Endometrial microvascular endothelial cells (primary cell): ENCODE data around the gene KRT8. TPM values are rescaled to one million over a fixed set of nuclear protein-coding genes. Genes with fewer than 3 reads are reported as not detected.

ENCODE experiments used
- in situ Hi-C: cut with HindIII; loops from 2 replicates; pipeline ENCODE4 v1.10.0; 2017; ENCODE audit warnings: low sequenced_read_pairs, low pct_unique_long_range_greater_than_20kb; ENCODE audit errors: inconsistent ontology term
- total RNA-seq: library from RNA; depleted of rRNA; stranded (reverse); fragments of >200 nt; gene quantifications from one replicate; pipeline ENCODE4 v1.2.3, GENCODE V29; 2015; ENCODE audit errors: inconsistent ontology term

Gene KRT8
- total RNA-seq, 1 donor from 2014 or later = 21.4 TPM

DNA sequence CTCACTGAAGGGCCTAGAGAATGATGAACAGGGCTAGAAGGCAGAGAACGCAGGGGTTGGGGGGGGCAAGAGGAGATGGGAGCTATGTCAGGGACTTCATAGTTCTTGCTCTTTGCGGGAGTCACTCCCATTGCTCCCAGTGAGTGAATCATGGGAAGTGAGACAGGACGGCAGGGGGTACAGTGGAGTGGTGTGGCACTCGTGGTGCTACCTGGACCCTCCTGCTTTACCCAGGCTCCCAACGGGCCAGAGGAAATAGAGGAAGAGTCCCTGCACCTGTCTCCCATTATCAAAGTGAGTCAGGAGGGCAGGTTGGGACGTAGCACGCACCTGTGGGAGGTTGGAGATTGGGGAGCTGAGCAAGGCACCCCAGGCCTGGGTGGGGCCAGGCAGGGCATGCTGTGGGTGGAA lies 1.3 kb upstream of the KRT8 start:
- in situ Hi-C loops = no loop called here

GRCh38 chr12:52903855-52904508 lies 894 bp downstream of the KRT8 start:
- in situ Hi-C loops = no loop called here

DNA sequence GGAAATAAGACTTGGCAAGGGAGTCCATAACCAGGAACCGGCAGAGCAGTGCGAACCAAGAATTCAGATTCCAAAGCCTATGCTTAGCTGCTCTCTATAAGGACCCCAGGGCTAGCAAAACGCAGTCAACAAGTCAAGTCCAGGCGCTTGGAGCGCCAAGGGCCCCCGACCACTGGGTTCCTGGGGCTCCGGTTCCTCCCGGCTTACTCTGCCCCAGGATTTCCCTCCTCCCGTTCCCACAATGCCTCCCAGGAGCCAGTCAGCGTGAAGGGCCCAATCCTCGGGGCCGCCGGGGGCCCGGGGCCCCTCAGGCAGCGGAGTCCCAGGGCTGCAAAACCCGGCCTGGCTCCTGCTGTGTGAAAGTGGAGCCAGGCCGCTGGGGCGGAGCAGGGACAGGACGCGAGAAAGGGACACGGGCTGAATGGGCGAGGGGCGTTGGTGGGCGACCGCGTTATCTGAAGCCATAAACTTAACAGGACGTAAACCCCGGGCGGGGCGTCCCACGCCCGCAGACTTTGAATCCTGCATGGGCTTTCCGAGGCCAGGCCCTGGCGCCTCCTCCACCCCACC lies 1.5 kb downstream of the KRT8 start:
- in situ Hi-C loops = no loop called here

- in situ Hi-C loops = no loop called here
Measured at GRCh38 chr12:52901715-52902541, 2.9 kb downstream of the KRT8 start.

- in situ Hi-C loops = no loop called here
Measured at GRCh38 chr12:52900896-52901714, 3.8 kb downstream of the KRT8 start.

DNA sequence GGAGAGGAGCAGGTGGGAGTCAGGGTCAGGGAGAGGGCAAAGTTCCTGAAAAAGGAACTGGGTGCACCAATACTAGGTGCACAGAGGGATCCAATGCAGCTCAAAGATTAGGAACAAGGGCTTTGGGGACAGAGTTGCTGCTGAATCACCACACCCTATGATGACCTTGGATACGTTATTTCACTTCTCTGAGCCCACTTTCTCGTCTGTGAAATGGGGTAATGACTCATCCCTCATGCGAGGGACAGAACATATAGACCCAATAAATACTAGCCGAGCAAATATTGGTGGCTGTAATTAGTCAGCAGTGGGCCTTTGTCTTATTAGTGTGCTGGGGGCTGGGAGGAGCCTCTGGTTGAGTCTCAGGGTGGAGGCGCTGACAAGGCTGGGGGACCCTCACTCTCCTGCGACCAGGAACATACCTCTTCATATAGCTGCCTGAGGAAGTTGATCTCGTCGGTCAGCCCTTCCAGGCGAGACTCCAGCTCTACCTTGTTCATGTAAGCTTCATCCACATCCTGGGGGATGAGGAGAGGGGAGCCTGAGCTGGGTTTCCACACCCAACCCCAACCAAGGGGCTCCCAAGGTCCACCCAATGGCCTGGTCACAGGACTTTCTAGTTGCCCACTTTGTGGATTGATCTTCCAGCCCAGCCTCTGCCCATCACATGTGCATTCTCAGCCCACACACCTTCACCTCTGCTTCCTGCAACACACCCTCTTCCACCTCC lies 4.5 kb downstream of the KRT8 start:
- in situ Hi-C loops = no loop called here

GRCh38 chr12:52899338-52900035 lies 5.4 kb downstream of the KRT8 start:
- in situ Hi-C loops = loop anchor here (25.0 kb wide), 1 partner anchor 88 kb away; no protein-coding TSS in a partner anchor

DNA sequence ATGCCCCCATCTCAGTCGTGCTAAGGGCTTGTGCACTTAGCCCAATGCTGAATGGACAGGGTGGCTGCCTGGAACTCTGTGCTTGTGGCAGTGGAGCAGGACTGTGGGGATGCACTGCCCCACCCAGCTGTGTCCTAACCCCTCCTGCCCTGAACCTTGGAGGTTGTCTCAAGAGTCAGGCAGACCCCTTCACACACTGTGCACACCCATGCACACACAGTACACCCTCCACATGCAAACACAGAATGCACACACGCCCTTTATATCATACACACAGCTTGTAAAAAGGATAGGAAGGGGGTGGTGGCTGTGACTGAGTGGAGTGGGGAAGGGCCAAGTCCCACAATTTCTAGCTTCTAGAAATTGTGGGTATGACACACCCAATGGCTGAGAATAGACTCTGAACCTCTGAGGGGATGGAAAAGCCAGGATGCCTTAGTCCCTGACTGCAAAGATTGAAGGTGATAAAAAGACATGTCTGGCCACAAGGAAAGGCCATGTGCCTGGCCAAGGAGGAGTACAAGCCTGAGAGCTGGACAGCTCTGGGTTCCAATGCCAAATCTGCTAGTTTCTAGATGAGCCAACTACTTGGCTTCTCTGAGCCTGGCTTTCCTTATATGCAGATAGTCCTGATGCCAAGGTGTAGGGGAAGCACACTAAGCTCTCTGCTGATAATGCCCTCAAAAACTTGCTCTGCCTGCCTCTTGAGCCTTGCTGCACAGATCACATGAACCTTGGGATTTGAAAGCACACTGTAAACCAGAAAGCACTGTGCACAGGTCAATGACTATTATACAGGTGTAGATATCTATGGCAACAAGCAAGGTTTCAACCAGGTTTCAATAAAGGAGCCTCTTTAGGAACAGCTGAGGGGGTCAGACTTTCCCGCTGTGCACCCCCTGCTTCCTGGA lies 8.4 kb downstream of the KRT8 start:
- in situ Hi-C loops = loop anchor here (25.0 kb wide), 1 partner anchor 91 kb away; no protein-coding TSS in a partner anchor

DNA sequence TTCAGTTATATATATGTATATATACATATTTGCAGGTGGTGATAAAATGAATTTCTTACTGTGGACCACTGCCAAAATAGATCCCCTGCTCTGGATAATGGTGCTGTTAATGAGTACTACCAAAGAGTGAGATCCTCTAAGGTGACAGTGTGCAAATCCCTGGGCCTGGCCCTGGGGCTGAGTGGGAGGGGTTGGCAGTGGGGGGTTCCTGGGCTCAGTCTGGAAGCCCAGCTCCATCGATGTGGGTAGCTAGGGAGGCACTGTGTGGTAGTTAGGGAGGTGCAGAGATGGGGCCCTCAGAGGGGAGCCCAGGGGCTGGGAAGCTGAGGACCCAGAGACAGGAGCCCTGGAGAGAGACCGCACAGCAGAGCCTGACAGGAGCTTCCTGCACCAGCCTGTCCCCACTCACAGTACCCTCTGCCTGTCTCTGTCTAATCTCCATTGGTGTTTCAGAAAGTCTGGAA lies 9.1 kb downstream of the KRT8 start:
- in situ Hi-C loops = loop anchor here (25.0 kb wide), 1 partner anchor 92 kb away; no protein-coding TSS in a partner anchor

DNA sequence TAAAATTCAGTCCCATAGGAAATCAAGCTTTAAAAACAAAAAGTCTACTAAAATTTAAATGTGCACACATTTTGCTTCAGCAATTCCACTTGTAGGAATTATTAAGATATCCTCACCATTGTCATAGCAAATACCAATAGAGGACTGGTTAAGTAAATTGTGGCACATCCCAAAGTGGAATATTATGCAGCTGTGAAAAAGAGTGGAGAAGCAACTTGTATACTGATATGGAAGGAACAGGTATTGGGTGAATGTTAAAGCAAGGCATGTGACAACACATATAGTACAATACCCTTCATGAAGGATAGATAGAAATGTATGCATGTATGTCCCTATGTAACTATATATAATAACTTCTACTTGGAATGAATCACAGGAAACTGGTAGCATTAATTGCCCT lies 11.9 kb downstream of the KRT8 start:
- in situ Hi-C loops = loop anchor here (25.0 kb wide), 1 partner anchor 94 kb away; no protein-coding TSS in a partner anchor

GRCh38 chr12:52892207-52892852 lies 12.5 kb downstream of the KRT8 start:
- in situ Hi-C loops = loop anchor here (25.0 kb wide), 1 partner anchor 95 kb away; no protein-coding TSS in a partner anchor

DNA sequence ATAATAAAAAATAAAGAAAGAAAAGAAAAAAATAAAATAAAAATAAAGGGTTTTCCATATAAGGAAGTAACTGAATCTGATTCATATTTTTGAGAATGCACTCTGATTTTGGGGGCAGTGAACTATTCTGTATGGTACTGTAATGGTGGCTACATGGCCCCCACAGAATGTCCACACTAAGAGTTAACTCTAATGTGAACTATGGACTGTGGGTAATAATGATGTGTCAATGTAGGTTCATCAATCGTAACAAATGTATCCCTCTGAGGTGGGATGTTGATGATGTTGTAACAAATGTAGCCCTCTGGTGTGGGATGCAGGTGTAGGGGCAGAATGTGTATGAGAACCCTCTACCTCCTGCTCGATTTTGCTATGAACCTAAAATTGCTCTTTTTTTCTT lies 13.8 kb downstream of the KRT8 start:
- in situ Hi-C loops = loop anchor here (25.0 kb wide), 1 partner anchor 96 kb away; no protein-coding TSS in a partner anchor

DNA sequence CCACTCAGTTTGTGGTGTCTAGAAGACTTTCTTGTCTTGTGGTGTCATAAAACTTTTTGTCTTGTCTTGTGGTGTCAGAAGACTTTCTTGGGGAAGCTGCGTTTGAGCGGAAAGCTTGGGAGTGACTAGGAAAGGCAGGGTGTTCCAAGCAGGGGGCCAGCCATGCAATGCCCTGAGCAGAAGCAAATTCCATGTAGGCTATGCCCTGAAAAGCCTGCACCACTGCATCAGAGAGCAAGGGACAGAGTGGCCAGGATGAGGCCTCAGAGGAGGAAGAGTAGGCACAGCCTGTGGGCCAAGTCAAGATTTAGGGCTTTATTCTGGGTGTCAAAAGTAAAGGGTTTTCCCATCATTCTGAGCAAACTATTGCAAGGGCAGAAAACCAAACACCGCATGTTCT lies 14.5 kb downstream of the KRT8 start:
- in situ Hi-C loops = loop anchor here (25.0 kb wide), 1 partner anchor 97 kb away; no protein-coding TSS in a partner anchor

DNA sequence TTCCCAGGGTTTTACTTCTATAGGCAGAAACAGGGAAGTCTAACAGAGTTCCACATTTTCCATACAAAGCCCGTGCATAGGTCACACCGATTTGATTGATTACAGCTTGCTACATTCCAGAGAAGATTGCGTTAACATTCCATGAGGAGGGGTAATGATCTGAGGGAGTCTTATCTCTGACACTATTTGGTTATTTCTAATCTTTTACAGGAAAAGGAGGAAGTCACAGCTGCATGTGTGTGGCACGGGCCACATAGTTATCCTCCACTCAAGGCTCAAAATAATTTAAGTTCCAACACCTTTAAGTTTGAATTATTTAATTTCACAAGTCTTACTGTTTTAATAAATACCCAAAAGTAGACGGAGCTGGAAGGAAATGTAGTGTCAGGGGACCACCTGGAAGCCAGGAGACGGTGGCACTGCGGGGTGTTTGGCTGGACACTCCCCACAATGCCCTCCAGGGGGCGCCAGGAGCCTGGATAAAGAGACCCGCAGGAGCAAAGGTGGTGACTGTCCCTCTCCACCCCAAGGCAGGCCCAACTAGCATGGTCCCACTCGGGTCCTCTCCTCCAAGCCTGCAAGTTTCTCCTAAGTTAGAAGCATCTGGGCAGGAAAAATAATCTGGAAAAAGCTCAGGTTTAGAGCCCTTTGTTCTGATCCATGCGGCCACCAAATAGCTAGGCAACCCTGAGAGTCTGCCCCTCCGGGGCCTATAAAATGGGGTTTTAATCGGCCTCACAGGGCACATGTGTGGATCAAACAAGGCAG lies 20.2 kb downstream of the KRT8 start:
- in situ Hi-C loops = loop anchor here (25.0 kb wide), 1 partner anchor 103 kb away; no protein-coding TSS in a partner anchor

GRCh38 chr12:52880499-52880898 lies 24.4 kb downstream of the KRT8 start:
- in situ Hi-C loops = loop anchor here (25.0 kb wide), 1 partner anchor 107 kb away; no protein-coding TSS in a partner anchor
